CD14-positive monocyte (primary cell): ENCODE results near the gene CPEB1. TPM values are rescaled to one million over a fixed set of nuclear protein-coding genes. Genes with fewer than 3 reads are reported as not detected.

Source experiments
- DNase-seq, 3 donors: peaks; one replicate each; pipeline ENCODE4 v3.0.0-alpha.2; 2011 to 2022
- H2AFZ ChIP-seq: 2 replicates; pipeline ENCODE4 v1.6.0; 2012; ENCODE audit warnings: mild to moderate bottlenecking, low read depth, low read length, inconsistent platforms; ENCODE audit not compliant: insufficient read depth, poor library complexity, severe bottlenecking
- H3K27ac ChIP-seq, 2 donors: 1 replicate in 1 of 2; 2 replicates in 1 of 2; pipeline ENCODE4 v1.5.1; 2012 to 2013; ENCODE audit warnings: low read length in 2 of 2, control low read depth in 1 of 2, inconsistent platforms in 1 of 2, low read depth in 1 of 2, mild to moderate bottlenecking in 1 of 2
- H3K27me3 ChIP-seq, 2 donors: one replicate each; pipeline versions ENCODE4 v1.6.0 to v1.6.1; 2011 to 2013; ENCODE audit warnings: low read length in 2 of 2; ENCODE audit not compliant: control insufficient read depth in 2 of 2, insufficient read depth in 2 of 2
- H3K36me3 ChIP-seq, 2 donors: replicated peaks in 1 of 2; 1 replicate in 1 of 2; 2 replicates in 1 of 2; pipeline versions ENCODE4 v1.5.1 to v1.6.1; 2012 to 2013; ENCODE audit warnings: low read length in 2 of 2, control low read depth in 1 of 2, inconsistent platforms in 1 of 2, mild to moderate bottlenecking in 1 of 2; ENCODE audit not compliant: insufficient read depth in 2 of 2, control insufficient read depth in 1 of 2
- H3K4me1 ChIP-seq, 2 donors: 1 replicate in 1 of 2; 2 replicates in 1 of 2; pipeline versions ENCODE4 v1.5.1 to v1.6.1; 2012 to 2013; ENCODE audit warnings: low read length in 2 of 2, control low read depth in 1 of 2, inconsistent platforms in 1 of 2, mild to moderate bottlenecking in 1 of 2, moderate library complexity in 1 of 2; ENCODE audit not compliant: insufficient read depth in 2 of 2, control insufficient read depth in 1 of 2
- H3K4me2 ChIP-seq: replicated peaks from 2 replicates; pipeline ENCODE3; 2012; ENCODE audit warnings: low read length, moderate library complexity, mild to moderate bottlenecking; ENCODE audit not compliant: poor library complexity, severe bottlenecking; ENCODE audit errors: extremely low read depth
- H3K4me3 ChIP-seq, 3 experiments: fragments of 200-600 bp in 1 of 3; sonication (generic) in 1 of 3; replicated peaks in 1 of 3; 1 replicate in 2 of 3; 2 replicates in 1 of 3; pipeline ENCODE4 v1.5.1; 2011 to 2013; ENCODE audit warnings: low read length in 3 of 3, mild to moderate bottlenecking in 3 of 3, control low read depth in 2 of 3, low read depth in 2 of 3, inconsistent platforms in 1 of 3, moderate library complexity in 1 of 3
- H3K79me2 ChIP-seq: 2 replicates; pipeline ENCODE4 v1.6.0; 2012; ENCODE audit warnings: mild to moderate bottlenecking, control low read depth, inconsistent platforms, low read length, moderate library complexity; ENCODE audit not compliant: insufficient read depth
- H3K9ac ChIP-seq: 2 replicates; pipeline ENCODE4 v1.6.0; 2017; ENCODE audit warnings: low read length, mild to moderate bottlenecking; ENCODE audit not compliant: insufficient read depth, poor library complexity, severe bottlenecking
- H3K9me3 ChIP-seq, 2 donors: replicated peaks in 1 of 2; 1 replicate in 1 of 2; 2 replicates in 1 of 2; pipeline versions ENCODE4 v1.5.1 to v1.6.1; 2012 to 2013; ENCODE audit warnings: low read length in 2 of 2, control low read depth in 1 of 2; ENCODE audit not compliant: control insufficient read depth in 1 of 2, insufficient read depth in 1 of 2
- H4K20me1 ChIP-seq: 2 replicates; pipeline ENCODE4 v1.6.0; 2012; ENCODE audit warnings: mild to moderate bottlenecking, low read length, control low read depth, moderate library complexity; ENCODE audit not compliant: insufficient read depth
- H3K27ac Mint-ChIP-seq, 7 donors: one replicate each; pipeline ENCODE4 v1.8.0; 2020; ENCODE audit warnings: mild to moderate bottlenecking in 7 of 7, mixed read lengths in 7 of 7, moderate library complexity in 6 of 7, inconsistent platforms in 2 of 7
- H3K27me3 Mint-ChIP-seq, 3 donors: one replicate each; pipeline ENCODE4 v1.8.0; 2021 to 2022; ENCODE audit warnings: low read depth in 3 of 3, mild to moderate bottlenecking in 3 of 3, mixed read lengths in 3 of 3, moderate library complexity in 3 of 3, inconsistent platforms in 1 of 3
- H3K36me3 Mint-ChIP-seq, 2 donors: one replicate each; pipeline ENCODE4 v1.8.0; 2020; ENCODE audit warnings: mixed read lengths in 2 of 2, inconsistent platforms in 1 of 2, mild to moderate bottlenecking in 1 of 2
- H3K4me1 Mint-ChIP-seq: one replicate; pipeline ENCODE4 v1.8.0; 2020; ENCODE audit warnings: mild to moderate bottlenecking, mixed read lengths
- H3K4me3 Mint-ChIP-seq, 2 donors: one replicate each; pipeline ENCODE4 v1.8.0; 2020; ENCODE audit warnings: mild to moderate bottlenecking in 2 of 2, mixed read lengths in 2 of 2, moderate library complexity in 1 of 2
- H3K9me3 Mint-ChIP-seq, 7 donors: one replicate each; pipeline ENCODE4 v1.8.0; 2020 to 2022; ENCODE audit warnings: mixed read lengths in 7 of 7, mild to moderate bottlenecking in 6 of 7, moderate library complexity in 6 of 7, inconsistent platforms in 2 of 7
- CTCF ChIP-seq: fragments of 200-600 bp; IDR thresholded peaks from one replicate; pipeline ENCODE4 v1.8.0; 2022; ENCODE audit warnings: antibody characterized with exemption, mild to moderate bottlenecking
- WGBS: methylation state at CpG from one replicate; pipeline ENCODE4 v1.1.5; 2013; ENCODE audit warnings: missing lambda C conversion rate; ENCODE audit not compliant: insufficient coverage; 5-methylcytosine and 5-hydroxymethylcytosine counted together
- intact Hi-C, 2 donors: fragments of 100-400 bp; cut with micrococcal nuclease; formaldehyde crosslinking; loops; one replicate each; pipeline versions ENCODE4 v1.15.0 to v1.15.1; 2023
- polyA plus RNA-seq, 3 donors: library from polyadenylated mRNA; depleted of rRNA in 1 of 3; unstranded in 2 of 3; stranded (reverse) in 1 of 3; fragments of 300-500 nt in 2 of 3; fragments of >200 nt in 1 of 3; fragmentation: Illumina TruSeq in 2 of 3; gene quantifications; 1 replicate in 2 of 3; 2 replicates in 1 of 3; pipeline ENCODE4 v1.2.3, GENCODE V29; 2012 to 2021

The CPEB1 gene
- polyA plus RNA-seq, 3 donors = not detected

GRCh38 chr15:82575335-82575734, 71.8 kb downstream of the CPEB1 start:
- no peak overlapping the region for H3K4me3 ChIP-seq
- H3K27me3 Mint-ChIP-seq = peaks cover 5 to 25% (median 17%) of the 10 kb centered on the region in 3 donors
- no peaks in the 10 kb centered on the region for H3K36me3 Mint-ChIP-seq
- no peaks in the 10 kb centered on the region for H3K36me3 ChIP-seq
- no peaks in the 10 kb centered on the region for H4K20me1 ChIP-seq
- H3K79me2 ChIP-seq = no peaks in the 10 kb centered on the region
- H3K27me3 ChIP-seq = peaks cover 0 to 15% of the 10 kb centered on the region in 2 donors
- H3K4me1 Mint-ChIP-seq = peaks cover 2% of the 10 kb centered on the region
- no peak overlapping the region for H3K9ac ChIP-seq
- intact Hi-C loops = no loop called here
- no peak overlapping the region for H3K4me2 ChIP-seq
- H3K9me3 Mint-ChIP-seq = peaks cover 0 to 2% (median 0%) of the 10 kb centered on the region in 7 donors
- no peak overlapping the region for H2AFZ ChIP-seq
- TF ChIP-seq CTCF = no peak
- H3K27ac ChIP-seq = no peak overlapping the region
- 100% methylated on average over 1 of the region's 3 CpGs for WGBS
- DNase-seq = no peak
- no peaks in the 10 kb centered on the region for H3K9me3 ChIP-seq
- H3K4me3 Mint-ChIP-seq = no peak overlapping the region
- no peaks in the 10 kb centered on the region for H3K4me1 ChIP-seq
- no peak overlapping the region for H3K27ac Mint-ChIP-seq

DNA sequence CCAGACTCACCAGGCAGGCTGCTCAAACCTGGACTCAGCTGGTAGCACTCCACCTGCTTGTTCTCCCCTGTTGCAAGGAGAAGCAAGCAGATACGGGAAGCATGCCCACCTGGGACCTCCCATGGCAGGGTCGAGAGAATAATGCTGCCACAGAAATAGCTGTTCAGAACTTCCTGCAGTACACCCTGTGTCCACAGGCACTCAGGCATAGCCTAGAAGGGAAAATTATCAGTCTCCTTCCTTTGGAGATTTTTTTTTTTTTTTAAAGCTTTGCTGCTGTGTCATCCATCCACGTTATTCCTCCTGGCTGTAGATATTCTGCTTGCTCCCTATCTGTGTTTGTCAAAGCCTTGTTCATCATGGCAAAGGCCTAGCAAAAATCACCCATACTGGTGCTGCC, 74.2 kb downstream of the CPEB1 start:
- Histone ChIP-seq H3K4me2 (no peak overlapping the region), H3K4me1 (no peaks in the 10 kb centered on the region), H3K4me3 (no peak overlapping the region), H3K27ac (no peak overlapping the region), H3K27me3 (peaks cover 0 to 15% of the 10 kb centered on the region in 2 donors), H3K9me3 (no peaks in the 10 kb centered on the region), H4K20me1 (no peaks in the 10 kb centered on the region), H3K36me3 (no peaks in the 10 kb centered on the region), H2AFZ (no peak overlapping the region), H3K9ac (no peak overlapping the region), H3K79me2 (no peaks in the 10 kb centered on the region)
- intact Hi-C loops = no loop called here
- peaks cover 0 to 2% (median 0%) of the 10 kb centered on the region in 7 donors for H3K9me3 Mint-ChIP-seq
- no peak for DNase-seq
- H3K4me1 Mint-ChIP-seq = peaks cover 2% of the 10 kb centered on the region
- no peak overlapping the region for H3K4me3 Mint-ChIP-seq
- no peak for TF ChIP-seq CTCF
- peaks cover 5 to 22% (median 17%) of the 10 kb centered on the region in 3 donors for H3K27me3 Mint-ChIP-seq
- no peak overlapping the region for H3K27ac Mint-ChIP-seq
- no peaks in the 10 kb centered on the region for H3K36me3 Mint-ChIP-seq
- 90% methylated on average over 3 of the region's 3 CpGs for WGBS
